A549 (cell line): ENCODE data around the gene ZNF626. TPM values are rescaled to one million over a fixed set of nuclear protein-coding genes. Genes with fewer than 3 reads are reported as not detected.

Experiments used
- polyA plus RNA-seq, 4 experiments: library from polyadenylated mRNA; depleted of rRNA in 3 of 4; stranded (reverse); fragments of >200 nt; fragmentation: RNase III in 1 of 4; extraction: RNeasy Plus Mini Kit Qiagen cat#74134 plus additional on column Dnase treatment in 1 of 4; gene quantifications; 2 replicates in 3 of 4; 3 replicates in 1 of 4; pipeline ENCODE4 v1.2.3, GENCODE V29; 2011 to 2017

ZNF626 gene
- polyA plus RNA-seq, 2 of the 4 experiments (the other 2 are of a cell fraction), result not detected

Other genes with a start within 250 kb of the ZNF626 start
- 0.05 and 0.08 TPM in 2 replicates for gene ZNF737, start 95.8 kb downstream of the ZNF626 start, polyA plus RNA-seq (2011; rRNA removed)
- 0.03 to 0.15 TPM (median 0.05 TPM) in 3 replicates for gene ZNF737, start 95.8 kb downstream of the ZNF626 start, polyA plus RNA-seq (2017; fragmentation: RNase III; extraction: RNeasy Plus Mini Kit Qiagen cat#74134 plus additional on column Dnase treatment)
- 0.05 TPM in 1 of 2 replicates, not detected in the other for gene ZNF66, start 114.7 kb upstream of the ZNF626 start, polyA plus RNA-seq (2011; rRNA removed)
- gene ZNF66, start 114.7 kb upstream of the ZNF626 start, polyA plus RNA-seq (2017; fragmentation: RNase III; extraction: RNeasy Plus Mini Kit Qiagen cat#74134 plus additional on column Dnase treatment), result not detected in 3 replicates